Panc1 (cell line): Measurements from ENCODE around the gene PLEKHG2. TPM values are rescaled to one million over a fixed set of nuclear protein-coding genes. Genes with fewer than 3 reads are reported as not detected.

ENCODE experiments used
- ATAC-seq: fragments of 200-7000 bp; cut with Tn5 transposase; 2 replicates; pipeline ENCODE4 v1.9.1; 2020; ENCODE audit warnings: mild to moderate bottlenecking, moderate library complexity
- BruUV-seq: library from RNA; stranded (reverse); fragments of 400-500 nt; replicated peaks from 2 replicates; lab custom pipeline; 2021; lab: Mats Ljungman, UMichigan
- CTCF ChIA-PET: fragments of 300-600 bp; sonication (Branson Sonifier 250); formaldehyde crosslinking; loops from one replicate; lab custom pipeline; 2022; ENCODE audit warnings: antibody characterized with exemption; lab: Charles Lee
- POLR2A ChIA-PET: fragments of 300-600 bp; sonication (Branson Sonifier 250); formaldehyde crosslinking; loops from one replicate; lab custom pipeline; 2022; ENCODE audit warnings: antibody characterized with exemption; lab: Charles Lee
- DNase-seq: peaks from one replicate; pipeline ENCODE4 v3.0.0-alpha.2; 2010; ENCODE audit warnings: low read depth, low spot score
- H3K27ac ChIP-seq: 2 replicates; pipeline ENCODE4 v1.5.1; 2011; ENCODE audit warnings: mild to moderate bottlenecking, low read length, inconsistent platforms
- H3K27me3 ChIP-seq: fragments of 200-500 bp; sonication (Bioruptor generic); 2 replicates; pipeline ENCODE4 v1.6.0; 2014; ENCODE audit warnings: low read length, inconsistent platforms; ENCODE audit not compliant: control insufficient read depth, insufficient read depth
- H3K36me3 ChIP-seq: fragments of 200-500 bp; sonication (Bioruptor generic); 2 replicates; pipeline ENCODE4 v1.5.1; 2014; ENCODE audit warnings: inconsistent platforms, mild to moderate bottlenecking, low read length, moderate library complexity; ENCODE audit not compliant: control insufficient read depth, insufficient read depth
- H3K4me1 ChIP-seq: 2 replicates; pipeline ENCODE4 v1.5.1; 2011; ENCODE audit warnings: inconsistent platforms, mild to moderate bottlenecking, low read length, moderate library complexity; ENCODE audit not compliant: control insufficient read depth, insufficient read depth
- H3K4me3 ChIP-seq, 2 experiments: 2 replicates each; pipeline ENCODE4 v1.5.1; 2011 to 2012; ENCODE audit warnings: low read depth in 2 of 2, low read length in 2 of 2, mild to moderate bottlenecking in 2 of 2, inconsistent platforms in 1 of 2, moderate library complexity in 1 of 2
- H3K9me3 ChIP-seq: fragments of 200-500 bp; sonication (Bioruptor generic); 2 replicates; pipeline ENCODE4 v1.5.1; 2014; ENCODE audit warnings: low read depth, mild to moderate bottlenecking, inconsistent platforms, low read length, moderate library complexity; ENCODE audit not compliant: control insufficient read depth, insufficient read depth
- POLR2AphosphoS5 ChIP-seq: IDR thresholded peaks from 2 replicates; pipeline ENCODE4 v1.6.1; 2012; ENCODE audit warnings: mild to moderate bottlenecking, low read depth, low read length, moderate library complexity
- SIN3A ChIP-seq: IDR thresholded peaks from 2 replicates; pipeline ENCODE4 v1.6.1; 2012; ENCODE audit warnings: low read depth, mild to moderate bottlenecking, low read length, moderate library complexity, borderline replicate concordance; ENCODE audit not compliant: insufficient read depth
- TCF7L2 ChIP-seq: IDR thresholded peaks from 2 replicates; pipeline ENCODE4 v1.6.1; 2011; ENCODE audit warnings: mild to moderate bottlenecking, low read depth, low read length, inconsistent platforms
- in situ Hi-C: cut with HindIII; loops from 2 replicates; pipeline ENCODE4 v1.10.0; 2016; ENCODE audit warnings: low sequenced_read_pairs, low pct_unique_long_range_greater_than_20kb
- intact Hi-C: fragments of 100-400 bp; cut with micrococcal nuclease; formaldehyde crosslinking; loops from one replicate; pipeline ENCODE4 v1.10.0; 2022; ENCODE audit not compliant: unreplicated experiment
- total RNA-seq: library from RNA; stranded (reverse); gene quantifications from one replicate; pipeline ENCODE4 v1.2.1, GENCODE V29; 2021; ENCODE audit not compliant: unreplicated experiment
- TF ChIP-seq, protein P1 (sequence below), 2 experiments: IDR thresholded peaks; 2 replicates each; pipeline ENCODE4 v1.6.1; 2011 to 2012; ENCODE audit warnings: low read depth in 2 of 2, control low read depth in 1 of 2, low read length in 1 of 2, mild to moderate bottlenecking in 1 of 2, moderate library complexity in 1 of 2; ENCODE audit not compliant: insufficient read depth in 1 of 2
- TF ChIP-seq, protein P2 (sequence below): fragments of 450-650 bp; IDR thresholded peaks from 2 replicates; pipeline ENCODE4 v1.5.1; 2017; ENCODE audit warnings: mild to moderate bottlenecking

PLEKHG2 gene
- total RNA-seq, 1 experiment from 2014 or later, result 1,988 TPM

DNA sequence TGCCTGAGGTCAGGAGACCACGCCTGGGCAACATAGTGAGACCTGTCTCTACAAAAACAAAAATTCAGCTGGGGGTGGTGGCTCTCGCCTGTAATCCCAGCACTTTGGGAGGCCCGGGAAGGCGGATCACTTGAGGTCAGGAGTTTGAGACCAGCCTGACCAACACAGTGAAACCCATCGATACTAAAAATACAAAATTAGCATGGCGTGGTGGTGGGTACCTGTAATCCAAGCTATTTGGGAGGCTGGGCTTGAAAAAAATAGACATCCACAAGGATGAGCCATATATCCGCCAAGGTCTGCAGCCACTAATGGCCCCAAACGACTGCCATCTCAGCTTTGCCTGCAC is 20.2 kb downstream of the PLEKHG2 start:
- no peaks in the 10 kb centered on the region for H3K27me3 ChIP-seq
- POLR2A ChIA-PET, result interaction anchor here (0.5 to 5.9 kb wide), 26 partner anchors 8 to 786 kb away, joined by 3 to 524 read pairs (median 4); partner anchors contain the start of genes PLEKHG2, SUPT5H, TIMM50 and TTC9B
- peaks cover 83% of the 10 kb centered on the region for H3K4me1 ChIP-seq
- no peak for DNase-seq
- intact Hi-C loops, result no loop called here
- H3K36me3 ChIP-seq, result peaks cover 27% of the 10 kb centered on the region
- BruUV-seq, result no TSS peak
- peak overlapping the region in 1 of 2 experiments; percentile 58; a peak in 2 of 4 replicates for H3K4me3 ChIP-seq
- TF ChIP-seq SIN3A (no peak), TCF7L2 (no peak), POLR2AphosphoS5 (no peak)
- TF ChIP-seq, protein P1, sequence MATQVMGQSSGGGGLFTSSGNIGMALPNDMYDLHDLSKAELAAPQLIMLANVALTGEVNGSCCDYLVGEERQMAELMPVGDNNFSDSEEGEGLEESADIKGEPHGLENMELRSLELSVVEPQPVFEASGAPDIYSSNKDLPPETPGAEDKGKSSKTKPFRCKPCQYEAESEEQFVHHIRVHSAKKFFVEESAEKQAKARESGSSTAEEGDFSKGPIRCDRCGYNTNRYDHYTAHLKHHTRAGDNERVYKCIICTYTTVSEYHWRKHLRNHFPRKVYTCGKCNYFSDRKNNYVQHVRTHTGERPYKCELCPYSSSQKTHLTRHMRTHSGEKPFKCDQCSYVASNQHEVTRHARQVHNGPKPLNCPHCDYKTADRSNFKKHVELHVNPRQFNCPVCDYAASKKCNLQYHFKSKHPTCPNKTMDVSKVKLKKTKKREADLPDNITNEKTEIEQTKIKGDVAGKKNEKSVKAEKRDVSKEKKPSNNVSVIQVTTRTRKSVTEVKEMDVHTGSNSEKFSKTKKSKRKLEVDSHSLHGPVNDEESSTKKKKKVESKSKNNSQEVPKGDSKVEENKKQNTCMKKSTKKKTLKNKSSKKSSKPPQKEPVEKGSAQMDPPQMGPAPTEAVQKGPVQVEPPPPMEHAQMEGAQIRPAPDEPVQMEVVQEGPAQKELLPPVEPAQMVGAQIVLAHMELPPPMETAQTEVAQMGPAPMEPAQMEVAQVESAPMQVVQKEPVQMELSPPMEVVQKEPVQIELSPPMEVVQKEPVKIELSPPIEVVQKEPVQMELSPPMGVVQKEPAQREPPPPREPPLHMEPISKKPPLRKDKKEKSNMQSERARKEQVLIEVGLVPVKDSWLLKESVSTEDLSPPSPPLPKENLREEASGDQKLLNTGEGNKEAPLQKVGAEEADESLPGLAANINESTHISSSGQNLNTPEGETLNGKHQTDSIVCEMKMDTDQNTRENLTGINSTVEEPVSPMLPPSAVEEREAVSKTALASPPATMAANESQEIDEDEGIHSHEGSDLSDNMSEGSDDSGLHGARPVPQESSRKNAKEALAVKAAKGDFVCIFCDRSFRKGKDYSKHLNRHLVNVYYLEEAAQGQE (IDR thresholded peaks at IDR 0.05; ENCODE audit: insufficient read depth in 1 of 2, low read depth in 2 of 2, low read length in 1 of 2), result no peak
- TF ChIP-seq, protein P2, sequence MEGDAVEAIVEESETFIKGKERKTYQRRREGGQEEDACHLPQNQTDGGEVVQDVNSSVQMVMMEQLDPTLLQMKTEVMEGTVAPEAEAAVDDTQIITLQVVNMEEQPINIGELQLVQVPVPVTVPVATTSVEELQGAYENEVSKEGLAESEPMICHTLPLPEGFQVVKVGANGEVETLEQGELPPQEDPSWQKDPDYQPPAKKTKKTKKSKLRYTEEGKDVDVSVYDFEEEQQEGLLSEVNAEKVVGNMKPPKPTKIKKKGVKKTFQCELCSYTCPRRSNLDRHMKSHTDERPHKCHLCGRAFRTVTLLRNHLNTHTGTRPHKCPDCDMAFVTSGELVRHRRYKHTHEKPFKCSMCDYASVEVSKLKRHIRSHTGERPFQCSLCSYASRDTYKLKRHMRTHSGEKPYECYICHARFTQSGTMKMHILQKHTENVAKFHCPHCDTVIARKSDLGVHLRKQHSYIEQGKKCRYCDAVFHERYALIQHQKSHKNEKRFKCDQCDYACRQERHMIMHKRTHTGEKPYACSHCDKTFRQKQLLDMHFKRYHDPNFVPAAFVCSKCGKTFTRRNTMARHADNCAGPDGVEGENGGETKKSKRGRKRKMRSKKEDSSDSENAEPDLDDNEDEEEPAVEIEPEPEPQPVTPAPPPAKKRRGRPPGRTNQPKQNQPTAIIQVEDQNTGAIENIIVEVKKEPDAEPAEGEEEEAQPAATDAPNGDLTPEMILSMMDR, result no peak
- no peaks in the 10 kb centered on the region for H3K9me3 ChIP-seq
- ATAC-seq, result no peak
- in situ Hi-C loops, result no loop called here
- peak overlapping the region; percentile 84 for H3K27ac ChIP-seq
- CTCF ChIA-PET, result interaction anchor here (0.6 to 2.6 kb wide), 6 partner anchors 8 to 402 kb away, joined by 3 to 14 read pairs (median 6); partner anchors contain the start of genes PLEKHG2 and SAMD4B

DNA sequence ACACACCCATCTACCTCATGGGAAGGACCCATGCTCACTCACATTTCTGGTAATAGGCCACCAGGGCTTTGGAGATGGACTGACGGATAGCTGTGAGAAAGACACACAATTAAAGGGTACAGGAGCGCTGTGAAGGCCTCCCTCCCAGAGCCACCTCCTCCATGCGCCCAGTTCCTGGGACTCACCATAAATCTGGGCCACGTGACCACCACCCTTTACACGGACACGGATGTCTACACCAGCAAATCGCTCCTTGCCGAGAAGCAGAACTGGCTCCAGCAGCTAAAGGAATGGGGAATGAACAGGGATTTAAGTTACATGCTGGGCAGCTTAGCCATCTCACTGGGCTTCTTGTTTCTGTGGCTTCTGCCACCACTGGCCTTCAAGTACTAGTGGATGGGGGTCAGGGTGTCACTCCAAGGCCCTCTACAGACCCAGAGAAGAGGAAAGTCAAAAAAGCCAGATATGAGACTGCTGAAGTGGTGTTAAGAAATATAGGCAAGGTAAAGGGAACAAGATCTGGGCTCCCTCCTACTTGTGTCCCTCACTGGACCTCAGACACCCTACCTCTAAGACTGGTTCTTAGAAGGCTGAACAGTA is 21.1 kb downstream of the PLEKHG2 start:
- Histone ChIP-seq H3K4me1 (peaks cover 83% of the 10 kb centered on the region), H3K36me3 (peaks cover 27% of the 10 kb centered on the region), H3K9me3 (no peaks in the 10 kb centered on the region), H3K4me3 (peak overlapping the region; percentile 29 to 58), H3K27ac (peak overlapping the region; percentile 84), H3K27me3 (no peaks in the 10 kb centered on the region)
- no peak for TF ChIP-seq SIN3A
- TF ChIP-seq, protein P1 (IDR thresholded peaks at IDR 0.05; ENCODE audit: insufficient read depth in 1 of 2, low read depth in 2 of 2, low read length in 1 of 2), result no peak
- no peak for TF ChIP-seq TCF7L2
- no peak for TF ChIP-seq POLR2AphosphoS5
- TF ChIP-seq, protein P2, result no peak
- no TSS peak for BruUV-seq
- ATAC-seq (no peak), DNase-seq (no peak)
- intact Hi-C loops, result no loop called here
- ChIA-PET POLR2A (interaction anchor here (0.5 to 5.9 kb wide), 22 partner anchors 10 to 785 kb away, joined by 3 to 524 read pairs (median 6); partner anchors contain the start of genes DYRK1B, EID2B, PLEKHG2 and SAMD4B), CTCF (interaction anchor here (0.7 to 1.4 kb wide), 4 partner anchors 10 to 59 kb away, joined by 3 to 9 read pairs (median 4); partner anchors contain the start of gene SUPT5H)
- in situ Hi-C loops, result no loop called here
